ENCODE data around the gene ZMYND8. TPM values are rescaled to one million over a fixed set of nuclear protein-coding genes. Genes with fewer than 3 reads are reported as not detected.

The ZMYND8 gene
- total RNA-seq, 2 experiments from 2014 or later = 33.0 to 34.3 TPM

DNA sequence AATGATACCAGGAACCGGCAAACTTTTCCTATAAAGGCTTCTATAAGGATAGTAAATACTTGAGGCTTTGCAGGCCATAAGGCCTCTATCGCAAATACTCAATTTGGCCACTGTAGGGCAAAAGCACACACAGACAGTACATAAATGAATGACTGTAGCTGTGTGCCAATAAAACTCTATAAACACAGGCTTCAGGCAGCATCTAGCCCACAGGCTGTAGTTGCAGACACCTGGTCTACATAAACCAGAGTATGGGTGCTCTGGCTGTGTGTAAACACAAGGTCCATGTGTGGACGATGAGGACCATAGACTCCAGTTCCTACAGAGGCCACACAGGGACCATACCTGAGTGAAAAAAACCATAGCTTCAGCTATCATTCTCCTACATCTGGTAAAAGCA, 52.2 kb downstream of the ZMYND8 start:
- Mint-ChIP-seq H3K27me3 (no peaks in the 10 kb centered on the region), H3K4me1 (ENCODE audit: low read depth) (peaks cover 39% of the 10 kb centered on the region), H3K4me3 (no peak overlapping the region), H3K9me3 (no peaks in the 10 kb centered on the region), H3K36me3 (ENCODE audit: low read depth) (peaks cover 74% of the 10 kb centered on the region), H3K27ac (peak overlapping the region; percentile 66)
- H3K27me3 ChIP-seq (ENCODE audit: control insufficient read depth in 1 of 2, insufficient read depth in 2 of 2, low read length in 2 of 2) = no peaks in the 10 kb centered on the region
- ChIA-PET POLR2A (no interaction called here), CTCF (interaction anchor here (0.6 to 1.1 kb wide), 2 partner anchors 30 to 80 kb away, joined by 4 read pairs; no protein-coding TSS in a partner anchor)
- H3K4me1 ChIP-seq (ENCODE audit: insufficient read depth, low read length) = peaks cover 5% of the 10 kb centered on the region
- TF ChIP-seq, protein P1, sequence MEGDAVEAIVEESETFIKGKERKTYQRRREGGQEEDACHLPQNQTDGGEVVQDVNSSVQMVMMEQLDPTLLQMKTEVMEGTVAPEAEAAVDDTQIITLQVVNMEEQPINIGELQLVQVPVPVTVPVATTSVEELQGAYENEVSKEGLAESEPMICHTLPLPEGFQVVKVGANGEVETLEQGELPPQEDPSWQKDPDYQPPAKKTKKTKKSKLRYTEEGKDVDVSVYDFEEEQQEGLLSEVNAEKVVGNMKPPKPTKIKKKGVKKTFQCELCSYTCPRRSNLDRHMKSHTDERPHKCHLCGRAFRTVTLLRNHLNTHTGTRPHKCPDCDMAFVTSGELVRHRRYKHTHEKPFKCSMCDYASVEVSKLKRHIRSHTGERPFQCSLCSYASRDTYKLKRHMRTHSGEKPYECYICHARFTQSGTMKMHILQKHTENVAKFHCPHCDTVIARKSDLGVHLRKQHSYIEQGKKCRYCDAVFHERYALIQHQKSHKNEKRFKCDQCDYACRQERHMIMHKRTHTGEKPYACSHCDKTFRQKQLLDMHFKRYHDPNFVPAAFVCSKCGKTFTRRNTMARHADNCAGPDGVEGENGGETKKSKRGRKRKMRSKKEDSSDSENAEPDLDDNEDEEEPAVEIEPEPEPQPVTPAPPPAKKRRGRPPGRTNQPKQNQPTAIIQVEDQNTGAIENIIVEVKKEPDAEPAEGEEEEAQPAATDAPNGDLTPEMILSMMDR (IDR thresholded peaks at IDR 0.05) = no peak
- H3K4me3 ChIP-seq (ENCODE audit: low read length) = no peak overlapping the region
- H3K27ac ChIP-seq (ENCODE audit: low read depth in 1 of 2, low read length in 2 of 2) = no peak overlapping the region
- H3K36me3 ChIP-seq (ENCODE audit: insufficient read depth, low read length) = peaks cover 71% of the 10 kb centered on the region
- intact Hi-C loops (cut with DNase I, micrococcal nuclease) = no loop called here
- ATAC-seq (ENCODE audit: poor library complexity) (no peak), DNase-seq (no peak)
- no peaks in the 10 kb centered on the region for H3K9me3 ChIP-seq (ENCODE audit: control insufficient read depth in 1 of 2, insufficient read depth in 1 of 2, low read length in 2 of 2)

DNA sequence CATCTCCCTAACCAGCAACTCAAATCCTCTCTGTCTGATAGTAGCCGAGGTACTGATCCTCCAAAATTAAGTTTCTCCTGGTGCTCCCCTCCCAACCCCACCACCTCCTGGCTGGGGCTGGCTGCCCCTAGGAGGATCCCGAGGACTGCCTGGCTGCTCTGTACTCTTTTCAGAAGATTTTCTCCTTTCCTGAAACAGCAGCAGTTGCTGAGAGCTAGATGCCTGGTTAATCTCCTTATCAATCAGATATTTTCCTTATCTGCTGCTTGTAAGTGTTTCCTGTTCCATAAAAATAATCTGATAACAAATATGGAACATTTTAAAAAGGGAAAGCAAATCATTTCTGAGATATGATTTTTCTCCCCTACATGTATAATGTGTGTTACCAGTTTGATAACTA, 52.8 kb downstream of the ZMYND8 start:
- H3K36me3 Mint-ChIP-seq (ENCODE audit: low read depth) = peaks cover 70% of the 10 kb centered on the region
- H3K36me3 ChIP-seq (ENCODE audit: insufficient read depth, low read length) = peaks cover 71% of the 10 kb centered on the region
- H3K9me3 ChIP-seq (ENCODE audit: control insufficient read depth in 1 of 2, insufficient read depth in 1 of 2, low read length in 2 of 2) = no peaks in the 10 kb centered on the region
- H3K4me3 Mint-ChIP-seq = no peak overlapping the region
- H3K9me3 Mint-ChIP-seq = no peaks in the 10 kb centered on the region
- TF ChIP-seq, protein P1 (IDR thresholded peaks at IDR 0.05) = no peak
- ATAC-seq (ENCODE audit: poor library complexity) = no peak
- POLR2A ChIA-PET = no interaction called here
- H3K27me3 ChIP-seq (ENCODE audit: control insufficient read depth in 1 of 2, insufficient read depth in 2 of 2, low read length in 2 of 2) = no peaks in the 10 kb centered on the region
- DNase-seq = no peak
- peaks cover 39% of the 10 kb centered on the region for H3K4me1 Mint-ChIP-seq (ENCODE audit: low read depth)
- H3K27me3 Mint-ChIP-seq = no peaks in the 10 kb centered on the region
- H3K4me3 ChIP-seq (ENCODE audit: low read length) = no peak overlapping the region
- CTCF ChIA-PET = interaction anchor here (0.6 to 0.9 kb wide), 3 partner anchors 18 to 80 kb away, joined by 3 read pairs; no protein-coding TSS in a partner anchor
- H3K27ac ChIP-seq (ENCODE audit: low read depth in 1 of 2, low read length in 2 of 2) = no peak overlapping the region
- peak overlapping the region; percentile 66 for H3K27ac Mint-ChIP-seq
- peaks cover 5% of the 10 kb centered on the region for H3K4me1 ChIP-seq (ENCODE audit: insufficient read depth, low read length)
- intact Hi-C loops (cut with DNase I, micrococcal nuclease) = no loop called here

DNA sequence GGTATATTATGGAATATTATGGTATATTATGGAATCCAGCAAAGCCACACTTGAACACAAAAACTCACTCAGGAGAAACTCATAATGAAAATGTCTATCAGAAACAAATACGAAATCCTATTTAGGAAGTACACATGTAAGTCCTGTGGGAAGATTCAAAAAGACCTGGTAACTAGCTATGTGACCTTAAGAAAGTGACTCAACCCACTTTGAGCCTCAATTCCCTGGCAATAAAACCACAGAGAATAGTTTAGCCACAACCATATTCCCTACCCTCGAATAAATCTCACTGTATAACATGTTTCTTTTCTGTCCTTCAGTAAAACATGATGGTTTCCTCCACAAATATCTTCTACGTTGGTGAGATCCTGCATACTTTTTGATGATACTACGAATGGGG, 56.4 kb downstream of the ZMYND8 start:
- H3K36me3 ChIP-seq (ENCODE audit: insufficient read depth, low read length) = peaks cover 82% of the 10 kb centered on the region
- Mint-ChIP-seq H3K36me3 (ENCODE audit: low read depth) (peaks cover 82% of the 10 kb centered on the region), H3K4me3 (no peak overlapping the region), H3K27me3 (no peaks in the 10 kb centered on the region), H3K9me3 (no peaks in the 10 kb centered on the region), H3K27ac (peak overlapping the region; percentile 16), H3K4me1 (ENCODE audit: low read depth) (peaks cover 26% of the 10 kb centered on the region)
- no peak overlapping the region for H3K4me3 ChIP-seq (ENCODE audit: low read length)
- POLR2A ChIA-PET = interaction anchor here (0.7 kb wide), 1 partner anchor 58 kb away, joined by 3 read pairs; no protein-coding TSS in a partner anchor
- no peak for ATAC-seq (ENCODE audit: poor library complexity)
- H3K4me1 ChIP-seq (ENCODE audit: insufficient read depth, low read length) = peaks cover 4% of the 10 kb centered on the region
- intact Hi-C loops (cut with DNase I, micrococcal nuclease) = no loop called here
- CTCF ChIA-PET = interaction anchor here (1.0 kb wide), 1 partner anchor 27 kb away, joined by 3 read pairs; no protein-coding TSS in a partner anchor
- TF ChIP-seq, protein P1 (IDR thresholded peaks at IDR 0.05) = no peak
- H3K27ac ChIP-seq (ENCODE audit: low read depth in 1 of 2, low read length in 2 of 2) = no peak overlapping the region
- H3K27me3 ChIP-seq (ENCODE audit: control insufficient read depth in 1 of 2, insufficient read depth in 2 of 2, low read length in 2 of 2) = no peaks in the 10 kb centered on the region
- DNase-seq = no peak
- H3K9me3 ChIP-seq (ENCODE audit: control insufficient read depth in 1 of 2, insufficient read depth in 1 of 2, low read length in 2 of 2) = no peaks in the 10 kb centered on the region
